Inferior parietal cortex (tissue), 1 donor: ENCODE results near the gene SLCO4A1.
A peak's percentile ranks its signal among the peaks of the same experiment; 100 is the strongest.
"Not testable (repeated sequence)": the region's sequence is repeated elsewhere in the genome, so short reads cannot be mapped to it uniquely, and the experiment has no call there.

Experiments used
- DNase-seq: peaks from one replicate; pipeline ENCODE4 v3.0.0-alpha.2; 2016; ENCODE audit errors: extremely low spot score

Gene SLCO4A1

DNA sequence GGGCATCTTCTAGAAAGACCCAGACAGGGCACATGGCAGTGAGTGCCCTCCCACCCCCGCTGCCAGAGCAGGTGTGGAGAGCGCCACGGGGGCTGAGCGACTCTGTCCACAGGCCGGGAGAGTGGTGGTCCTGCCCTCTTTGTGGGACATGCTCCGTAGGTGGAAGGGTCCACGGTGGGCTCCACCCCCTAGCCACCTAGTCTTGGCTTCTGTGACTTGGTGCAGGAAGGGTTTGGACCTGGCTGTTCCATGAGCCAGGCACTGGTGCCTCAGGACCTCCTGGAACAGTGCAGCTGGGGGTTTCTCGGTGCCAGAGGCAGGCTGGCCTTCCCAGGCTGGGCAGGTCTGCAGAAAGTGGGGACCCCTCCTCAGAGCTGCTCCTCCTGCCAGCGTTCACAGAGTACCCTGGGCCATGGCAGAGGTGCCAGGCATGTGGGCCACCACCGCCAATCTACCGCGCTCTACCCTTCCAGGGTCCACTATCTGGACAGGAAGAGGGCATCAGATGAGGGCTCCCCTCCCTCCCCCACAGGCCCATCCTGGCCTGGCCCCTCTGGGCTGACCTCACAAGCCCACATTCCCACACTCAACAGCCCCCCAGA, 23.0 kb downstream of the SLCO4A1 start:
- no peak for DNase-seq

DNA sequence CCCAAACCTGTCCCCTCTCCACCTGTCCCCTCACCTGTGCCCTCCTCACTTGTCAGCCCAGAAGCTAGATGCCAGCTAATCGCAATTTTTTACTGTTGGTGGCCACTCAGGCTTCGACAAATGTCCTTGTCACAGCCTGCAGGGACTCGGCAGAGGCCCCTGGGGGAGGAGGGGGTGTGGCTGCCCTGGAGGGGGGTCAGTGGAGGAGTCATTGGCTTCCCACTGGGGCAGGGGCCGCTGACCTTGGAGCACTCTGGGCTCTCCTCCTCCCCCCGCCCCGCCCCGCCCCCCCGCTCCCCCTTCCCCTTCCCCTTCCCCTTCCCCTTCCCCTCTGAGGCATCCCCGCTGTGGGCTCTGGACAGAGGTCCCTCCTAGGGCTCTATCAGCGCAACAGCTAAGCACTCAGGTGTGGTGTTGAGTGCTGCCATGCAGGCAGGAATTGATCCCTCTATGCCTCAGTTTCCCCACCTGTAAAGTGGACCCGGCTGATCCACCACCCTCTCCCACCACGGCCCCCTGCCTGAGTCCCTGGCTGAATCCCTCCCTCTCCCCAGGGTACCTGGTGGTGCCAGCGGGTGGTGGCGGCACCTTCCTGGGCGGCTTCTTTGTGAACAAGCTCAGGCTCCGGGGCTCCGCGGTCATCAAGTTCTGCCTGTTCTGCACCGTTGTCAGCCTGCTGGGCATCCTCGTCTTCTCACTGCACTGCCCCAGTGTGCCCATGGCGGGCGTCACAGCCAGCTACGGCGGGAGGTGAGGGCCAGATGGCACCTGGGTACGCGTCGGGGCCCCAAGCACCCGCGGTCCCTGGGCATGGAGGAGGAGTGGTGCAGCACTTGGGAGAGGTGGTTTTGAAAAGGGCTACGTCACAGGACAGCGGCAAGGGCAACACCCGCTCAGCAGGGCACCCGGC, 23.8 kb downstream of the SLCO4A1 start:
- no peak for DNase-seq

DNA sequence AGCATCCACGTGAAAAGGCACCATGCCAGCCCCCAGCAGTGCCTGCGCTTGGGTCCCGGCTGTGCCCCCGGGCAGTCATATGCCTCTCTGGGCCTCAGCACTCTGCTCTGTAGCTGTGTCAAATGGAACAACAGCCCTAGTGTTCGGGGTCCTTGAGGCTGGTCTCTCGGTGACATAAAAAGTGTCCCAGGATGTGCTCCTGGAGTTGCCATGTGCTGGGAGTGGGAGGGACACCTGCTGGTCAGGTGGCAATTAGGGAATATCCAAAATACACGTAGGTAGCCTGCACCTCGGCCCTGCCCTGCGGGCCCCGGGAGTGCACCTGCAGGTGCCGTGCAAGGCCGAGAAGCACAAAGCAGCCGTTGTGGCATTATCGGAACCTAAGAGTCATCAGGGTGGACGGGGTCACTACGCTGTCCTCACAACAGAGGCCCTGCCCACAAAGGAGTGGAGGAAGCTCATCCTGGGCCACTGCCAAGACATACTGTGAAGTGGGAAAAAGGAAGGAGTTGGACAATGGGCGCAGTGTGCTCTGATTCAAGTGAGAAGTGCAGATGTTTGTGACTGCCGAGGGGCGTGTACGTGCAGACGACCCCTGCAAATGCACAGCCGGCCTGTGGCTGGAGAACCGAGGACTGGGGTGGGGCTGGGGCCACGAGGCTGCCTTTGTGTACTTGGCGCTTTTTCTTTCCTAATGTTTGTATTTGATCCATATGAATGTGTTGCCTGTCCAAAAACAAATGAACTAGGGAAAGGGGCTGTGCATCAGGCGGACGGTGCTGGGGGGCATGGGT, 24.6 kb downstream of the SLCO4A1 start:
- peak; percentile 29 for DNase-seq

DNA sequence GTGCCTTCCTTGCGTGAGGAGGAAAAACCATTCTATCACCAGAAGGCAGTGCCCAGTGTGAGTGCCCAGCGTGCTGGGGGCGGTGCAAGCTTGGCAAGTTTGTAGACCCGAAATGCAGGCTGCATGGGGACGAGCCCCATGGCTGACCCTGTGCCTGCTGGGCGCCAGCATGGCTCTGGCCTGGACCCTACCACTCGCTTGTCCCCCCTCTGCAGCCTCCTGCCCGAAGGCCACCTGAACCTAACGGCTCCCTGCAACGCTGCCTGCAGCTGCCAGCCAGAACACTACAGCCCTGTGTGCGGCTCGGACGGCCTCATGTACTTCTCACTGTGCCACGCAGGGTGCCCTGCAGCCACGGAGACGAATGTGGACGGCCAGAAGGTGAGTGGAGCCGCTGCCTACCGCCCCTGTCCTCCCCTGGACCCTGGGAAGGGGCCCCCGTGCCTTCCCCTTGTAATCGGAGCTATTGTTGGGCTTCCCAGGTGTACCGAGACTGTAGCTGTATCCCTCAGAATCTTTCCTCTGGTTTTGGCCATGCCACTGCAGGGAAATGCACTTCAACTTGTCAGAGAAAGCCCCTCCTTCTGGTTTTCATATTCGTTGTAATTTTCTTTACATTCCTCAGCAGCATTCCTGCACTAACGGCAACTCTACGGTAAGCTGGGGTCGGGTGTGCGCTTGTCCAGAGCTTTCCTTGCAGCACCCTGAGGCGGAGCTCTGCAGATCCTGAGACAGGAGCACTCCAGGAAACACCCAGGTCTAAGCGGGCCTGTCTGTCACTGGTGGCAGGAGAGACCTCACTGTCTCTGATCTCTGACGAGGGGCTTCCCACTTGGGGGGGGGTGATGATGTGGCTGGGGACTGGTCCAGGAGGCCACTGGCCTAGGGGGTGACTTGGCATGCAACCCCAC, 25.5 kb downstream of the SLCO4A1 start:
- no peak for DNase-seq

DNA sequence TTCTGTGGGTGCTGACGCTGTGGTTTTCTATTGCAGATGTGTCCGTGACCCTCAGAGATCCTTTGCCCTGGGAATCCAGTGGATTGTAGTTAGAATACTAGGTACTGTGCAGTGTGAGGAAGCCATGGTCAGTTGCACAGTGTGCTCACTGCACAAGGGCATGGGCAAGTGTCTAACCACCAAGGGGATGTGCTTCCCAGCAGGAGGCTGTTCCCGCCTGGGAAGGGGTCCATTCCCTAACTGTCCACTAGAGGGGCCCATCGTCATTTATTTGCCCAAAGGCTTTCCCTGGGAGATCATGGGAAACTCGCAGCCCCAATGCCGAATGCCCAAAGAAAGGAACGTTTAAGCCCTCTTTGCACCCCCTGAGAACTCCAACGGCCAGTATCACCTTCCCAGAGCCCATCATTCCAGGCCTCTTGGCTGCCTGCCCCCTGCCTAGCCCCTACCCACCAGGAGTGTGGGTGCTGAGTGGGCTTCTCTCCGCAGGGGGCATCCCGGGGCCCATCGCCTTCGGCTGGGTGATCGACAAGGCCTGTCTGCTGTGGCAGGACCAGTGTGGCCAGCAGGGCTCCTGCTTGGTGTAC, 26.2 kb downstream of the SLCO4A1 start:
- peak; percentile 87 for DNase-seq

DNA sequence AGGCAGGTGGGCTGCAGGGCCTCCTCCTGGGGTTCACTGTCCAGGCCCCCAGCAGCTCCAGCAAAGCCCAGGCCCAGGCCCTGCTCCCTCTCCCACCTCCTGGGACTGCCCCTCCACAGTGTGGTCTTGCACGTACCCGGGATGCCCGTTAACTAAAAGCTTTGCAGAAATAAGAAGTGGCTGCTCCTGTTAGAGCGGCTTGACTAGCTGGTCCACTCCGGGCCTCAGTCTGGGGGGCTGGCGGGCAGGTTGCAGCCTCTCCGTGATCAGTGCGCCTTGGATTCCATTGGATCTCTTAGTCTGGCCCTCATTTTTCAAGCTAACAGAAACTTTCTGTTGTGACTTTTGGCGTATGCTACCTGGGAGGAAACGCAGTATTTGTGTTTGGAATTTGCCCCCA, 26.9 kb downstream of the SLCO4A1 start:
- DNase-seq = no peak

DNA sequence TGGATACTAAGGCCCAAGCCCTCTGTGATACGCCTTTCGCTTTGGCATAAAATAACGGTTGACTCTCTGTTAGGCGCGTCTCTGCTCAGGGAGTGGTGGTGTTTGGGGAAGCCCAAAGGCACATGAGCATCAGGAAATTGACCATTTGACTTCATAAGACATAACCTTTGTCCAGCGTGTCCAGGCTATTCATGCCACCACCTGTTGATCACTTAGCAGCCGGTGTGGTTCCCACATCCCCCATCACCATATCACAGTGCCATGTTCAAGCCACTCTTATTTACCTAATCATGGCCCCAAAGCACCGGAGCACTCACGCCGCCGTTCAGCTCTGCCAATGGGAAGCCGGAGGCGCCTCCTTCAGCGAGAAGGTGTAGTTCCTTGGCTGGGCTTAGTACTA, 27.9 kb downstream of the SLCO4A1 start:
- DNase-seq = no peak

DNA sequence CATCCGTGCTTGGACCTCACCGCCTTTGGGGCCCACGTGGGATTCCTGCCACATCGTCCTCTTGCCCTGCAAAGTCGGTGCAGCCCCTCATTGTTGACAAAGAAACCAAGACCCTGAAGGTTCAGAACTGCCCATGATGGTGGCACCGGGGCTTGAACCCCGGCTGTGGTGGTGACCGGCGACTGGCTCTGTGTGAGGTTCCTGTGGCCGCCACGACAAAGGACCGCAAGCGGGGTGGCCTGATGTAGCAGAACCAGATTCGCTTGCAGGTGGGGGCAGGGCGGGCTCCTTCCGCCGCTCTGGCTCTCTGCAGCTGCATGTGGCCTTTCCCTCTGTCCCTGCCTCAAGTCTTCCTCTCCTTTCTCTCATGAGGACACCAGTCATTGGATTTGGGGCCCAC, 28.7 kb downstream of the SLCO4A1 start:
- DNase-seq = no peak

DNA sequence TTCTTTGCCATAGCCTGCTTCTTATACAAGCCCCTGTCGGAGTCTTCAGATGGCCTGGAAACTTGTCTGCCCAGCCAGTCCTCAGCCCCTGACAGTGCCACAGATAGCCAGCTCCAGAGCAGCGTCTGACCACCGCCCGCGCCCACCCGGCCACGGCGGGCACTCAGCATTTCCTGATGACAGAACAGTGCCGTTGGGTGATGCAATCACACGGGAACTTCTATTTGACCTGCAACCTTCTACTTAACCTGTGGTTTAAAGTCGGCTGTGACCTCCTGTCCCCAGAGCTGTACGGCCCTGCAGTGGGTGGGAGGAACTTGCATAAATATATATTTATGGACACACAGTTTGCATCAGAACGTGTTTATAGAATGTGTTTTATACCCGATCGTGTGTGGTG, 29.5 kb downstream of the SLCO4A1 start:
- DNase-seq = no peak

DNA sequence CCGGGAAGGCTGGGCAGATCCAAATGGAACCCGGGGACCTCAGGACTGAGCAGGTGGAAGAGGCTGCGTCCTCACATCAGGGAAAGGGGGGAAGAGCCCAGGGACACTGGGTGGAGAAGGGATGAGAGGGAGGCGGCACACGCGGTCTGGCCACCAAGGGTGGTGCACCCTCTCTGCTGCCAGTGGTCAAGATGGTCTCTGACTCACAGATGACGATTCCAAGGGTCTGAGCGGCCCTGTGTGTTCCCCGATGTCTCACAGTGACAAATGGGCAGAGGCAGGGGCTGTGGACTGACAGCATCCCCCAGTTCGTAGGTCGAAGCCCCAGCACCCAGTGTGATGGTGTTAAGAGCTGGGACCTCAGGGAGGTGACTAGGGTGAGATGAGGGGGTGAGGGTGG, 32.1 kb downstream of the SLCO4A1 start:
- DNase-seq = no peak

DNA sequence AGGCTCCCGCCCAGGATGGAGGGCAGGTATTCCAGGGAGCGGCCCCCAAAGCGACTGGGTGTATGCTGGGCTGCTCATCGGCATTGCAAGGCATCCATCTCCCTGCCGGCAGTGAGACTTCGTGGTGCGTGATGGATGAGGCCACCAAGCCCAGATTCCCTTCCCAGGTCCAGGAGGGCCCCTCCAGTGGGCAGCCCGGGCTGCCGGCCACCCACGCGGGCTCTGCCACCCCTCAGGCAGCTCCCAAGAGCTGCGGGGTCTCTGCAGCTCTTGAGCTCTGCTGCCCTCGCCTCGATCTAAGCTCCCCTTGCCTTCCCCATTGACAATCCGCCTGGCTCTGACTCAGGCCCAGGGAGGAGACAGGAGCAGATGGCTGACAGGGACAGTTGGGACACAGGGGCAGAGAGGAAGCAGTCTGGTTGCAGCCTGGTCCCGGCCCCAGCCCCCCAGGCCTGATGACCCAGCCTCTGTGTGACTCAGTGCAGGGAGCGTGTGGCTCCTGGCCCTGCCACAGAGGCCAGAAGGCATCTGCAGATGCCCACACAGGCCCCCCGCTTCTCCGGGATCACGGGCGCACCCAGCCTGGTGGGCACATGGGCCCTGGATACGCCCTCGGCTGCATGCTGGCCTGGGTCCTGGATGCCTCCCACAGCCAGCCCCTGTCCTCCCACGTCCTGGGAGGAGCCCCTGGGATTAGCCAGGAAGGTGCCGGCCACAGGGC, 33.0 kb downstream of the SLCO4A1 start:
- DNase-seq = no peak

DNA sequence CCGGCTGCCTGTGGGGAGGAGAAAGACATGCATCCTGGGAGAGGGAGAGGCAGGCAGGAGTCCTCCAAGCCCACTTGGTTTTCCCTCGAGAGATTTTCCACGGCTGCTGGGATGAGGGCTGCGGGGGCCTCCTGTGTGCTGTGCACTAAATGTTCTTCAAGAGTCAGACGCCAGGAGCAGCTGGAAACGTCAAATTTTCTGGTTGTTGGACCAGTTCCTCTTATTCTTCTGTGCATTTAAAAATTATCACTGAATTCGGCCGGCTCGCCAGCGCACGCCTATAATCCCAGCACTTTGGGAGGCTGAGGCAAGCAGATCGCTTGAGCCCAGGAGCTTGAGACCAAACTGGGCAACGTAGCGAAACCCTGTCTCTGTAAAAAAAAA, 33.6 kb downstream of the SLCO4A1 start:
- DNase-seq = no peak

DNA sequence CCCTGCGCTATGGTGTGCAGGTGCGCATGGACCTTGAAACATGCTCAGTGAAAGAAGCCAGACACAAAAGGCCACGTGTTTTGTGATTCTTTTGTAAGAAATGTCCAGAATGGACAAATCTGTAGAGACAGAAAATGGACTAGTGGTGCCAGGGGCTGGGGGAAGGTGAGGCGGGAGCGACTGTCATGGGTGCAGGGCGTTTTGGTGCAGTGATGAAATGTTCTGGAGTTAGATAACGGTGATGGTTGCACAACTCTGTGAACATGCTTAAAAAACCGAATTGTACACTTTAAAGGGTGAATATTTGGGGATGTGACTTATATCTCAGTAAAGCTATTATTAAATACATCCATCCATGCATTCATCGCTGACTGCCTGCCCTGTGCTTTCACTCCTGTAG, 34.7 kb downstream of the SLCO4A1 start:
- no peak for DNase-seq

DNA sequence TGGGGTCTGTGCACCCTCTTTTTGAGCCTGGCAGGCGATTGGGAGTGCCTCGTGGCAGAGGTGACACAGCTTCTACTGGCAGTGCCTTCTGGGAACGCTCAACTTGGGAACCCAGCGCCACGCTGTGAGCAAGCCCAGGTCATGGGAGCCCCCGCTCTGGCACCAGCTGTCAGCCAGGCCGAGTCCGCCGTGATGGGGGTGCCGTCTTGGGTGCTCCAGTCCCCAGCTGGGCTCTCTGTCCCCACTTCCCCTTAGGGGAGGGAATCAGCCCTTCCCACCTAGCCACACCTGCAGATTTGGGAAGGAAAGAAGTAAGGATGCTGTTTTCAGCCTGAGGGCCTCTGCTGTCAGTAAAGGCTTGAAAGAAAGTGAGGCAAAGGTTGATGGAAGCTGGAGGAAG, 35.4 kb downstream of the SLCO4A1 start:
- DNase-seq = no peak

DNA sequence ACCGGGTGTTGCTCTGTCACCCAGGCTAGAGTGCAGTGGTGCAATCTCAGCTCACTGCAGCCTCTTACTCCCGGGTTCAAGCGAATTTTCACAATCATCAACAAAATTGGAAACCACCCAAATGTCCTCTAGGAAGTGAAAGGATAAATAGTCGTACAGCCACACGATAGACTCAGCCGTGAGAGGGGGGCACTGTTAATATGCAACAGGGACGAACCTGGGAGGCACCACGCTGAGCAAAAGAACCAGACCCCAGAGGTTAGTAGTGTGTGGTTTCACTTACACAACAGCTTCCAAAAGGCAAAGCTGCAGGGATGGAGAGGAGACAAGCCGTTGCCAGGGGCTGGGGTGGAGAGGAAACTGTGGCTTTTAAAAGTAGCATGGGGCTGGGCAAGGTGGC, 36.2 kb downstream of the SLCO4A1 start:
- no peak for DNase-seq

DNA sequence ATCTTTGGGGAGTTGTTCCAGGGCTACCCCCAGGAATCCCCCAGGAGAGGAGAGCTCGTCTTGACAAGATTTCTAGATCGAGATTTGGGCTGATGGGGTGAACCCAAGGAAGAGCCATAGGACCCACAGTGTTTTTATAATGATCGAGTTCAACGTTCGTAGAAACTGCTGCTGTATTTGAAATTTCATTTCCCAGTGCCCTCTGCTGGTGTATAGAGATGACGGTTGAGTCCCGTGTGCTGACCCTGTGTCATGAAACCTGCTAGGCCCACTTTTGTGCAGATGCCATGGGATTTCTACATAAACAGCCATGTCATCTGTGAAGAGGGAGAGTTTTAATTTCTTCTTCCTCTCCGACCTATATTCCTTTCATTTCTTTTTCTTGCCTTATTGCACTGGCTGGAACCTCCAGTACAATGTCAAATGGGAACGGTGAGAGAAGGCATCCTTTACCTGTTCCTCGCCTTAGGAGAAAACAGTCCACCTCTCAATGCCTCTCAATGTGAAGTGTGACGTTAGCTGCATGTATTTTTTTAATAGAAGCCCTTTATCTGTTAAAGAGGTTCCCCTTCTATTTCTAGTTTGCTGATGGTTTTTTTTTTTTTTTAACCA, 37.8 kb downstream of the SLCO4A1 start:
- DNase-seq = no peak

DNA sequence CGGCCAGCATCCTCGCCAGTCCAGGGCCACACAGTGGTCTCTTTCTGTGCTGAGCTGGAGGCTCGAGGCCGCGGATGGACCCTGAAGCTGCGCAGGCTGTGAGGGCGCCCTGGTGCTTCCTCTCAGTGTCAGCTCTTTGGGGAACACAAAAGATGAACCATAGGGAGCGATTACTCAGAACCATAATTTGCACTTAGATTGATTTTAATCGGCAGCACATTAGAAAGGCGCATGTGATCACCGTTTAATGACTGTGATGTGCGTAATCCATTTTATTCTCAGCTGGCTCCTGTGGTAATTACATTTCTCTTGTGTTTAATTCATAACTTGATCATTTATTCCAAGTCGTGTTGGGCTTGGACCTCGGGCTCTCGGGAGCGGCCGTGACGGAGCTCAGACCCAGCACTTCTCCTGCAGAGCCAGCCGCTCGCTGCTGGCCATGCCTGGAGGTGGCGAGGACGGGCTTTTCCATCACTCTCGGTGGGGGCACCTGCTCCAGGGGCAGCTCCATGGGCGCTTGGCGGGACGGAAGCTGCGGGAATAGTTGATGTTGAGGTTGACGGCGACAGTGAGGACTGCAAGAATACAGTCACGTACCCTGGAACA, 40.7 kb downstream of the SLCO4A1 start:
- no peak for DNase-seq

DNA sequence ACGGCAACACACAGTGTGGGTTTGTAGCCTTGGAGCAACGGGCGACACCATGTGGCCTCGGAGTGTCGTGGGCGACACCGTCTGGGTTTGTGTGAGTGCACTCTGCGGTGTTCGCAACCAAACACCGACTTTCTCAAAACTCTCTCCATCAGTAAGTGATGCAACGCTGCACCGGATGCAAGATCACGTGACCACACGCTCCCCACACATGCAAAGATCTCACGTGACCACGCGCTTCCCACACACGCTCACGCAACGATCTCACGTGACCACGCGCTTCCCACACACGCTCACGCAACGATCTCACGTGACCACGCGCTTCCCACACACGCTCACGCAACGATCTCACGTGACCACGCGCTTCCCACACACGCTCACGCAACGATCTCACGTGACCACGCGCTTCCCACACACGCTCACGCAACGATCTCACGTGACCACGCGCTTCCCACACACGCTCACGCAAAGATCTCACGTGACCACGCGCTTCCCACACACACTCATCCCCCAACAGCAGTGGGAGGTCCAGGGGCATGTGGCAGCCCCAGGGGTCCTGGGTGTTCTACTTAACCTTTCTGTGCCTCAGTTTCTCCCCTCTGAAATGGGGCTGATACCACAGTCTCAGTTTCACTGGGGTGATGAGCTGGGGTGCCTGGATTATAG, 41.5 kb downstream of the SLCO4A1 start:
- DNase-seq = not testable (repeated sequence)

DNA sequence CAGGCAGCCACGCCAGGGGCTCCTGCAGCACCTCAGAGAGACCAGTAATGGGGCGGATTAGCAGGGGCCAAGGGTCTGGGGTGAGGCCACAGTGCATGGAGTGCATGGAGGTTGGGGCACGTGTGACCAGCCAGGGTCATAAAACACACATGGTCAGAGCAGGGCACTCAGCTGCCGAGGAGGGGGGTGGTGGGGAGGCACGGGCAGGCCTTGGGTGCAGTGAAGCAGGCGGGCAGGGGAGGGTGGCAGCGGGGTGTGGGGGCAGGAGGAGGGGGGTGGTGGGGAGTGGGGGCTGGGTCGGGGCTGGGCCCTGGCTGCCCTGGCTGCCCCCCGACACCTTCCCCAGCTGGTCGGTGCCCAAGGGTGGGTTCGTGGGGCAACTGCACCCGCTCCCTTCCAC, 42.7 kb downstream of the SLCO4A1 start:
- DNase-seq = no peak
